GM12878 (cell line): ENCODE data around the gene USP4. TPM values are rescaled to one million over a fixed set of nuclear protein-coding genes. Genes with fewer than 3 reads are reported as not detected.
A peak's percentile ranks its signal among the peaks of the same experiment; 100 is the strongest.

Experiments
- ATF2 ChIP-seq: IDR thresholded peaks from 2 replicates; pipeline ENCODE4 v1.6.1; 2012; ENCODE audit warnings: low read length, inconsistent platforms
- BRCA1 ChIP-seq: IDR thresholded peaks from 2 replicates; pipeline ENCODE4 v1.6.1; 2011; ENCODE audit warnings: low read depth, low read length, improper control_type of control experiment
- CHD2 ChIP-seq: IDR thresholded peaks from 2 replicates; pipeline ENCODE4 v1.6.1; 2011; ENCODE audit warnings: low read depth, low read length, improper control_type of control experiment, borderline replicate concordance
- CTCF ChIP-seq, 3 experiments: IDR thresholded peaks in 2 of 3; conservative IDR thresholded peaks in 1 of 3; 2 replicates each; pipeline ENCODE4 v1.5.1; 2011; ENCODE audit warnings: low read depth in 3 of 3, low read length in 3 of 3, mild to moderate bottlenecking in 3 of 3, control low read depth in 2 of 3, moderate library complexity in 2 of 3, inconsistent platforms in 1 of 3, mixed read lengths in 1 of 3; ENCODE audit not compliant: control insufficient read depth in 2 of 3, insufficient read depth in 1 of 3; ENCODE audit errors: extremely low read depth in 1 of 3
- HDGF ChIP-seq: fragments of 450-650 bp; IDR thresholded peaks from 2 replicates; pipeline ENCODE4 v1.6.1; 2016; ENCODE audit warnings: antibody characterized with exemption
- NR2C2 ChIP-seq: IDR thresholded peaks from 2 replicates; pipeline ENCODE4 v1.6.1; 2011; ENCODE audit warnings: borderline replicate concordance, low read depth; ENCODE audit not compliant: control insufficient read depth, insufficient read length
- PAX5 ChIP-seq: IDR thresholded peaks from 2 replicates; pipeline ENCODE4 v1.6.1; 2011; ENCODE audit warnings: low read depth, low read length, borderline replicate concordance
- POU2F2 ChIP-seq: IDR thresholded peaks from 3 replicates; pipeline ENCODE4 v1.6.1; 2011; ENCODE audit warnings: low read depth, mild to moderate bottlenecking, low read length, borderline replicate concordance
- RAD21 ChIP-seq: IDR thresholded peaks from 2 replicates; pipeline ENCODE4 v1.6.1; 2011; ENCODE audit warnings: mild to moderate bottlenecking, low read depth, low read length, moderate library complexity; ENCODE audit not compliant: insufficient read depth
- SPI1 ChIP-seq: IDR thresholded peaks from 2 replicates; pipeline ENCODE4 v1.6.1; 2011; ENCODE audit warnings: low read depth, mild to moderate bottlenecking, low read length, moderate library complexity, borderline replicate concordance; ENCODE audit not compliant: insufficient read depth
- polyA plus RNA-seq, 11 experiments: library from polyadenylated mRNA; depleted of rRNA in 4 of 11; unstranded in 6 of 11; stranded (reverse) in 5 of 11; fragments of >200 nt; fragmentation: Nextera tagmentation in 4 of 11; fragmentation: Illumina TruSeq in 1 of 11; extraction: Ambion mirVana in 4 of 11; extraction: Trizol in 1 of 11; gene quantifications; 1 replicate in 1 of 11; 2 replicates in 10 of 11; pipeline versions ENCODE4 v1.2.1 to v1.2.3, GENCODE V29; 2011 to 2016; ENCODE audit warnings: inconsistent platforms in 2 of 11, missing spikeins in 2 of 11, low read depth in 1 of 11
- total RNA-seq, 4 experiments: library from RNA; depleted of rRNA in 3 of 4; stranded (reverse); fragments of >200 nt in 3 of 4; fragmentation: Illumina TruSeq in 1 of 4; extraction: Trizol in 1 of 4; gene quantifications; 2 replicates each; pipeline versions ENCODE4 v1.2.1 to v1.2.3, GENCODE V29; 2013 to 2021

USP4 gene
- total and polyA plus RNA-seq, 10 of the 15 experiments (the other 5 are each of a cell fraction or from before 2014, with no cell fraction given): 26.5 to 77.1 (median 66.0) TPM

- TF ChIP-seq POU2F2 (no peak), PAX5 (no peak), HDGF (no peak), NR2C2 (no peak), SPI1 (no peak), CHD2 (no peak), ATF2 (no peak), BRCA1 (no peak), CTCF (IDR thresholded peaks at IDR 0.05 in 2 of 3, conservative IDR thresholded peaks at IDR 0.05 in 1 of 3; ENCODE audit: control insufficient read depth in 2 of 3, extremely low read depth in 1 of 3, insufficient read depth in 1 of 3, low read depth in 3 of 3, low read length in 3 of 3) (peak; percentile 51 to 54 (median 52); a peak in 5 of 6 replicates), RAD21 (peak; percentile 57)
Observed at GRCh38 chr3:49295489-49296058, 44.3 kb downstream of the USP4 start (continued).
